Ascending aorta (tissue), 2 donors: Measurements from ENCODE around the gene TRAIP. TPM values are rescaled to one million over a fixed set of nuclear protein-coding genes. Genes with fewer than 3 reads are reported as not detected.
A peak's percentile ranks its signal among the peaks of the same experiment; 100 is the strongest.

Source experiments
- DNase-seq, 2 donors: peaks; one replicate each; pipeline ENCODE4 v3.0.0-alpha.2; 2019; ENCODE audit warnings: low spot score in 2 of 2
- H3K27ac ChIP-seq, 2 donors: fragments of 200-600 bp; sonication (generic); one replicate each; pipeline ENCODE4 v1.5.1; 2016 to 2017; ENCODE audit warnings: mild to moderate bottlenecking in 1 of 2
- H3K27me3 ChIP-seq: fragments of 200-600 bp; sonication (generic); one replicate; pipeline ENCODE4 v1.5.1; 2017
- H3K36me3 ChIP-seq, 2 donors: fragments of 200-600 bp; sonication (generic); one replicate each; pipeline ENCODE4 v1.5.1; 2016
- H3K4me1 ChIP-seq, 2 donors: fragments of 200-600 bp; sonication (generic); one replicate each; pipeline ENCODE4 v1.5.1; 2016 to 2017; ENCODE audit warnings: mild to moderate bottlenecking in 1 of 2
- H3K4me3 ChIP-seq, 2 donors: fragments of 200-600 bp; sonication (generic); one replicate each; pipeline ENCODE4 v1.5.1; 2016 to 2017; ENCODE audit warnings: mild to moderate bottlenecking in 1 of 2
- H3K9me3 ChIP-seq, 2 donors: fragments of 200-600 bp; sonication (generic); one replicate each; pipeline ENCODE4 v1.5.1; 2016
- CTCF ChIP-seq, 3 experiments: fragments of 200-600 bp in 2 of 3; fragments of 450-650 bp in 1 of 3; sonication (generic) in 2 of 3; IDR thresholded peaks; one replicate each; pipeline ENCODE4 v1.5.1; 2016 to 2019; ENCODE audit warnings: antibody characterized with exemption in 3 of 3, mild to moderate bottlenecking in 1 of 3, moderate library complexity in 1 of 3
- intact Hi-C: fragments of 100-400 bp; cut with DNase I; formaldehyde crosslinking; loops from one replicate; pipeline ENCODE4 v1.15.1; 2023
- total RNA-seq: library from RNA; depleted of rRNA; stranded (reverse); fragments of >200 nt; gene quantifications from one replicate; pipeline ENCODE4 v1.1.0, GENCODE V29; 2016

TRAIP gene
- total RNA-seq, 1 donor from 2014 or later: not detected

- H3K27me3 ChIP-seq: no peaks in the 10 kb centered on the region
- H3K4me1 ChIP-seq: peaks cover 0 to 24% of the 10 kb centered on the region in 2 donors
- no peaks in the 10 kb centered on the region for H3K9me3 ChIP-seq
- no peak for TF ChIP-seq CTCF (IDR thresholded peaks at IDR 0.05)
- peak overlapping the region; percentile 59 to 69 for H3K27ac ChIP-seq
- no peak for DNase-seq
- H3K4me3 ChIP-seq: no peak overlapping the region
- no peaks in the 10 kb centered on the region for H3K36me3 ChIP-seq
- intact Hi-C loops: no loop called here
These were observed 45.3 kb upstream of the TRAIP start for GRCh38 chr3:49901366-49902339.

- no peak for TF ChIP-seq CTCF (IDR thresholded peaks at IDR 0.05)
- no peaks in the 10 kb centered on the region for H3K27me3 ChIP-seq
- intact Hi-C loops: no loop called here
- peaks cover 0 to 16% of the 10 kb centered on the region in 2 donors for H3K4me1 ChIP-seq
- DNase-seq: peak; percentile 24 to 79
- no peak overlapping the region for H3K4me3 ChIP-seq
- no peaks in the 10 kb centered on the region for H3K9me3 ChIP-seq
- peak overlapping the region; percentile 59 to 69 for H3K27ac ChIP-seq
- peaks cover 0 to 2% of the 10 kb centered on the region in 2 donors for H3K36me3 ChIP-seq
These were observed 44.3 kb upstream of the TRAIP start for GRCh38 chr3:49900491-49901153.

- TF ChIP-seq CTCF (IDR thresholded peaks at IDR 0.05): peak in 1 of 3 experiments; percentile 9
- H3K4me1 ChIP-seq: peaks cover 0 to 14% of the 10 kb centered on the region in 2 donors
- H3K9me3 ChIP-seq: no peaks in the 10 kb centered on the region
- intact Hi-C loops: no loop called here
- H3K27ac ChIP-seq: peak overlapping the region in 1 of 2 donors; percentile 44
- H3K4me3 ChIP-seq: no peak overlapping the region
- DNase-seq: no peak
- no peaks in the 10 kb centered on the region for H3K27me3 ChIP-seq
- H3K36me3 ChIP-seq: peaks cover 0 to 2% of the 10 kb centered on the region in 2 donors
These were observed 43.5 kb upstream of the TRAIP start for GRCh38 chr3:49899815-49900214.

GRCh38 chr3:49898991-49899390 lies 42.6 kb upstream of the TRAIP start:
- DNase-seq: no peak
- H3K9me3 ChIP-seq: no peaks in the 10 kb centered on the region
- H3K27ac ChIP-seq: no peak overlapping the region
- no peak for TF ChIP-seq CTCF (IDR thresholded peaks at IDR 0.05)
- H3K27me3 ChIP-seq: no peaks in the 10 kb centered on the region
- H3K4me1 ChIP-seq: peaks cover 0 to 14% of the 10 kb centered on the region in 2 donors
- intact Hi-C loops: no loop called here
- peaks cover 0 to 2% of the 10 kb centered on the region in 2 donors for H3K36me3 ChIP-seq
- no peak overlapping the region for H3K4me3 ChIP-seq

- no peak for DNase-seq
- TF ChIP-seq CTCF (IDR thresholded peaks at IDR 0.05): no peak
- no peaks in the 10 kb centered on the region for H3K27me3 ChIP-seq
- H3K4me3 ChIP-seq: no peak overlapping the region
- no peak overlapping the region for H3K27ac ChIP-seq
- intact Hi-C loops: no loop called here
- H3K36me3 ChIP-seq: peaks cover 0 to 2% of the 10 kb centered on the region in 2 donors
- peaks cover 0 to 13% of the 10 kb centered on the region in 2 donors for H3K4me1 ChIP-seq
- no peaks in the 10 kb centered on the region for H3K9me3 ChIP-seq
These were observed 40.0 kb upstream of the TRAIP start for GRCh38 chr3:49896345-49896744.
